HG02938 (cell line): Measurements from ENCODE around the gene FAM47E.
"Not testable (repeated sequence)": the region's sequence is repeated elsewhere in the genome, so short reads cannot be mapped to it uniquely, and the experiment has no call there.

Experiments used
- ATAC-seq: cut with Tn5 transposase; IDR thresholded peaks from one replicate; pipeline ENCODE4 v1.9.1; 2021; ENCODE audit warnings: mild to moderate bottlenecking, moderate library complexity; ENCODE audit not compliant: unreplicated experiment

The FAM47E gene

GRCh38 chr4:76266627-76267026 lies 15.1 kb downstream of the FAM47E start:
- ATAC-seq = no peak

GRCh38 chr4:76267811-76268210 lies 16.3 kb downstream of the FAM47E start:
- ATAC-seq = no peak

GRCh38 chr4:76270244-76271175 lies 19.0 kb downstream of the FAM47E start:
- ATAC-seq = no peak

- ATAC-seq = no peak
Observed at GRCh38 chr4:76271248-76271647, 19.7 kb downstream of the FAM47E start.

- no peak for ATAC-seq
Observed at GRCh38 chr4:76272073-76272472, 20.6 kb downstream of the FAM47E start.

- no peak for ATAC-seq
Observed at GRCh38 chr4:76272582-76272981, 21.1 kb downstream of the FAM47E start.

GRCh38 chr4:76272999-76273398 lies 21.5 kb downstream of the FAM47E start:
- no peak for ATAC-seq

- no peak for ATAC-seq
Observed at GRCh38 chr4:76275486-76276124, 24.1 kb downstream of the FAM47E start.

- ATAC-seq = no peak
Observed at GRCh38 chr4:76276813-76277212, 25.3 kb downstream of the FAM47E start.

GRCh38 chr4:76277667-76278066 lies 26.1 kb downstream of the FAM47E start:
- ATAC-seq = no peak

- ATAC-seq = no peak
Observed at GRCh38 chr4:76278583-76278982, 27.1 kb downstream of the FAM47E start.

GRCh38 chr4:76279462-76279861 lies 27.9 kb downstream of the FAM47E start:
- no peak for ATAC-seq

GRCh38 chr4:76280488-76281441 lies 29.2 kb downstream of the FAM47E start:
- no peak for ATAC-seq

GRCh38 chr4:76281594-76281993 lies 30.1 kb downstream of the FAM47E start:
- ATAC-seq = not testable (repeated sequence)

- no peak for ATAC-seq
Observed at GRCh38 chr4:76282941-76283689, 31.6 kb downstream of the FAM47E start.

- ATAC-seq = no peak
Observed at GRCh38 chr4:76283900-76284299, 32.4 kb downstream of the FAM47E start.

- ATAC-seq = not testable (repeated sequence)
Observed at GRCh38 chr4:76287811-76288210, 36.3 kb downstream of the FAM47E start.

- ATAC-seq = no peak
Observed at GRCh38 chr4:76292730-76293129, 41.2 kb downstream of the FAM47E start.

- ATAC-seq = no peak
Observed at GRCh38 chr4:76293772-76294171, 42.3 kb downstream of the FAM47E start.

- ATAC-seq = no peak
Observed at GRCh38 chr4:76296286-76296820, 44.8 kb downstream of the FAM47E start.
